Measurements from ENCODE around the gene RAB6A. TPM values are rescaled to one million over a fixed set of nuclear protein-coding genes. Genes with fewer than 3 reads are reported as not detected.
"Not testable (repeated sequence)": the region's sequence is repeated elsewhere in the genome, so short reads cannot be mapped to it uniquely, and the experiment has no call there.

The RAB6A gene
- total RNA-seq, 1 donor from 2014 or later: 185 TPM

DNA sequence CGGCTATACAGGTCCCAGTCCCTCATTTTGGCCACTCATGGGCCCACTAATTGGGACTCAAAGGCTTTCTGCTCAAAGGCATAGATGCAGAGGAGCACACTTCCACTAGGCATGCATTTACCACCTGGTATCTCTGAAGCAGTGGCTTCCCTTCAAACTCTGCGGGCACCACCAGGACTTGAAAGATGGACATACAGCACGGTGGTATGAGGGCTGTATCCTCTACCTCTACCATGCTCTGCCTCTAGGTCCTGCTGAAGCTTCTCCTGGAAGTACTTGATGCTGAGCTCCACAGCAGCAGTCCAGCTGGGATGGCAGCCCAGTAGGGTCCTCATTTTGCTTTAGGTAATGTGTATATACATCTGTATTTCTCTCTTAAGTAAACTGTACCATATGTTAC is 49.9 kb downstream of the RAB6A start:
- H3K27ac Mint-ChIP-seq (ENCODE audit: unreplicated experiment): no peak overlapping the region
- no peaks in the 10 kb centered on the region for H3K27me3 Mint-ChIP-seq (ENCODE audit: low read depth)
- H3K4me3 Mint-ChIP-seq (ENCODE audit: unreplicated experiment): no peak overlapping the region
- H3K9me3 Mint-ChIP-seq (ENCODE audit: low read depth): no peaks in the 10 kb centered on the region
- peaks cover 10% of the 10 kb centered on the region for H3K36me3 Mint-ChIP-seq (ENCODE audit: low read depth)
- DNase-seq (ENCODE audit: low spot score): no peak
- peaks cover under 1% of the 10 kb centered on the region for H3K4me1 Mint-ChIP-seq (ENCODE audit: low read depth)
- TF ChIP-seq, protein P1, sequence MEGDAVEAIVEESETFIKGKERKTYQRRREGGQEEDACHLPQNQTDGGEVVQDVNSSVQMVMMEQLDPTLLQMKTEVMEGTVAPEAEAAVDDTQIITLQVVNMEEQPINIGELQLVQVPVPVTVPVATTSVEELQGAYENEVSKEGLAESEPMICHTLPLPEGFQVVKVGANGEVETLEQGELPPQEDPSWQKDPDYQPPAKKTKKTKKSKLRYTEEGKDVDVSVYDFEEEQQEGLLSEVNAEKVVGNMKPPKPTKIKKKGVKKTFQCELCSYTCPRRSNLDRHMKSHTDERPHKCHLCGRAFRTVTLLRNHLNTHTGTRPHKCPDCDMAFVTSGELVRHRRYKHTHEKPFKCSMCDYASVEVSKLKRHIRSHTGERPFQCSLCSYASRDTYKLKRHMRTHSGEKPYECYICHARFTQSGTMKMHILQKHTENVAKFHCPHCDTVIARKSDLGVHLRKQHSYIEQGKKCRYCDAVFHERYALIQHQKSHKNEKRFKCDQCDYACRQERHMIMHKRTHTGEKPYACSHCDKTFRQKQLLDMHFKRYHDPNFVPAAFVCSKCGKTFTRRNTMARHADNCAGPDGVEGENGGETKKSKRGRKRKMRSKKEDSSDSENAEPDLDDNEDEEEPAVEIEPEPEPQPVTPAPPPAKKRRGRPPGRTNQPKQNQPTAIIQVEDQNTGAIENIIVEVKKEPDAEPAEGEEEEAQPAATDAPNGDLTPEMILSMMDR (IDR thresholded peaks at IDR 0.05): no peak

DNA sequence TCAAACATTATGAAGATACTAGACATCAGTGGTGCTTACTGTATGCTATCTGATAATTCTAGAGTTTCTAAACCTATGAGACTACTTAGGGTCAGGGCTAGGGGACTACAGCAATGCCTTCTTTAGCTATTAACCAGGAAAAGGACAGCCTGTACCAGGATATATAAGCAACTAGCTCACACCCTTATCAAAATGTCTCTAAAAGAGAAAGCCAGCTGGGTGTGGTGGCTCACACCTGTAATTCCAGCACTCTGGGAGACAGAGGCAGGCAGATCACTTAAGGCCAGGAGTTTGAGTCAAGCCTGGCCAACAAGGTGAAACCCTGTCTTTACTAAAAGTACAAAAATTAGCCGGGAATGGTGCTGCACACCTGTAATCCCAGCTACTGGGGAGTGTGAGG is 55.8 kb downstream of the RAB6A start:
- no peak overlapping the region for H3K27ac Mint-ChIP-seq (ENCODE audit: unreplicated experiment)
- H3K4me1 Mint-ChIP-seq (ENCODE audit: low read depth): no peaks in the 10 kb centered on the region
- H3K36me3 Mint-ChIP-seq (ENCODE audit: low read depth): peaks cover 14% of the 10 kb centered on the region
- DNase-seq (ENCODE audit: low spot score): no peak
- no peaks in the 10 kb centered on the region for H3K27me3 Mint-ChIP-seq (ENCODE audit: low read depth)
- no peak overlapping the region for H3K4me3 Mint-ChIP-seq (ENCODE audit: unreplicated experiment)
- TF ChIP-seq, protein P1 (IDR thresholded peaks at IDR 0.05): no peak
- no peaks in the 10 kb centered on the region for H3K9me3 Mint-ChIP-seq (ENCODE audit: low read depth)

DNA sequence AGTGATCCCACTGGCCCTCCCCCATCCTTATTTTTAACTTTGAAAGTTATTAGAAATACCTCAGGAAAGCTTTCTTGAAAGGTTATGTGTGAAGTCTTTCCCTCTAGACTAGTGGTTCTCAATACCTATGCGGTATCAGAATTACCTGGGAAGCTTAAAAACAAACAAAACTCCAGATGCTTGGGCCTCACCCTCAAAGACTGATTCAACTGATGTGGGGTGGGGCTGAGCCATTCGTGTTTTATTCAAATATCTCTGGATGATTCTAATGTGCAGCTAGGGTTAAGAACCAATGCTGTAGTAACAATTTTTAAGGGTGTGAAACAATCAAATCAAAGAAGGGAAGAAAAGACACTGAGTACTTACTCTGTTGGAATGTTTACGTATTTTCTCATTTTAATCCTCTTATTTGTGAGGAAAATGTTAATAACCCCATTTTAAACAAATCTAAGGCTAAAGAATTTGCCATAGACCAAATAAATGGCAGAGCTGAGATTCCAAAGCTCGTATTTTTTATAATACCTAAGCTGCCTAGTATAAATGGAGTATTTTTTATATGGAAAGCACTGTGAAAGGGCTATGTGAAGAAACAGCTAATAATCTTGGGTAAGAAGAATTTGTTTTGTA is 66.9 kb downstream of the RAB6A start:
- Mint-ChIP-seq H3K27me3 (ENCODE audit: low read depth) (no peaks in the 10 kb centered on the region), H3K36me3 (ENCODE audit: low read depth) (peaks cover 6% of the 10 kb centered on the region), H3K27ac (ENCODE audit: unreplicated experiment) (no peak overlapping the region), H3K9me3 (ENCODE audit: low read depth) (no peaks in the 10 kb centered on the region), H3K4me3 (ENCODE audit: unreplicated experiment) (no peak overlapping the region), H3K4me1 (ENCODE audit: low read depth) (peaks cover 5% of the 10 kb centered on the region)
- TF ChIP-seq, protein P1 (IDR thresholded peaks at IDR 0.05): no peak
- no peak for DNase-seq (ENCODE audit: low spot score)

DNA sequence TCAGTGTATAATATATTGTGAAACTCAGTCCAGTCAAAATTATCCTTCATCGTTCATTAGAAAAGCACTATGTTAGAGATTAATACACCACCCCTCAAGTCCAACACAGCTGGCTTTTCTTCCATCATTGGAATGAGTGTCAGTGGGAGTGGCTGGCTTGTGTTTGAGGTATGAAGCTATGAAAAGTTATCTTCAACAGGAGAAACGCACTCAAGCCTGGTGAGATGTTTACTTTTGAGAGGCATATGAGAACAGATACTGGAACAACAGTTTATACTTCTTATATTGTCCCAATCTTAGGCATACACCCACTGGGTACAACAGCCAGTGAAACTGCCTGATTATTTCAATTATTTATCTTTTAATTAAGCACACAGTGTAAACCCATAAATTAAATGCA is 80.2 kb downstream of the RAB6A start:
- Mint-ChIP-seq H3K36me3 (ENCODE audit: low read depth) (peaks cover 18% of the 10 kb centered on the region), H3K4me1 (ENCODE audit: low read depth) (peaks cover 3% of the 10 kb centered on the region), H3K9me3 (ENCODE audit: low read depth) (no peaks in the 10 kb centered on the region), H3K27me3 (ENCODE audit: low read depth) (no peaks in the 10 kb centered on the region), H3K27ac (ENCODE audit: unreplicated experiment) (no peak overlapping the region), H3K4me3 (ENCODE audit: unreplicated experiment) (no peak overlapping the region)
- no peak for DNase-seq (ENCODE audit: low spot score)
- TF ChIP-seq, protein P1 (IDR thresholded peaks at IDR 0.05): no peak

DNA sequence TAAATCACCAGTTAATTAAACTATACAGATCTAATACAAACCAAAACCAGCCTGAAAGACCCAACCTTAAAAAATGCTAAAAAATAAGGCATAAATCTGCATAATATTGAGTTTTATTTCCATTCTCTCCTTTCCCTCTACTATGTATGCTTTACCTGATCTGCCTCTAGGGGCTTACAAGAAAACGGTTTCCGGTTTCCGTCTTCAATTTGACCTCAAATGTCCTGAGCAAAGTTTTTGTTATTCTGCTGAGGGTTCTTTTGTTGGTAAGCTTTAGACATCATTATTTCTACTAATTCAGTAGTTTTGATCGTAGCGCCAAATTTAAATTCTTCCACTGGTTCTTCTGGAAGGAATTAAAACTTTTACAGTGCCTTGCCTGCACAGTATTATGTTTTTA is 84.3 kb downstream of the RAB6A start:
- not testable (repeated sequence) for H3K4me3 Mint-ChIP-seq (ENCODE audit: unreplicated experiment); H3K27ac Mint-ChIP-seq (ENCODE audit: unreplicated experiment); H3K9me3 Mint-ChIP-seq (ENCODE audit: low read depth); DNase-seq (ENCODE audit: low spot score); H3K4me1 Mint-ChIP-seq (ENCODE audit: low read depth); H3K27me3 Mint-ChIP-seq (ENCODE audit: low read depth)
- H3K36me3 Mint-ChIP-seq (ENCODE audit: low read depth): peaks cover 23% of the 10 kb centered on the region
- TF ChIP-seq, protein P1 (IDR thresholded peaks at IDR 0.05): peak; percentile 32

Data from chondrocyte (in vitro differentiated cells).